Measurements from ENCODE around the gene GRIA1.

Gene GRIA1

DNA sequence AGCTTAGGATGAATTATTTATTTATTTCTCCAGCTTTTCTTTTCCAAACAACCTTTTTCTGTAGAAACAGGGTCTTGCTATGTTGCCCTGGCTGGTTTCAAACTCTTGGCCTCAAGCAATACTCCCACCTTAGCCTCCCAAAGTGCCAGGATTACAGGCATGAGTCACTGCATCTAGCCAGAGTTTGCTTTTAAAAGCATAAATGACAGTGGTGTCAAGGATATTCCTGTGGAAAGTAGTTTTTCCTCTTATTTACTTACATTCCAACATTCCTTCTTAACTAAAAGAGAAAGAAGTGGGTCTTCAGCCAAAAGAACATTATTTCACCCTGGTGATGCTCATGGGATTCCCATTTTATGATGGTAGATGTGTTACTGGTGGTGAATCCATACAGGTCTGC lies 62.4 kb downstream of the GRIA1 start:
- no peak for DNase-seq

DNA sequence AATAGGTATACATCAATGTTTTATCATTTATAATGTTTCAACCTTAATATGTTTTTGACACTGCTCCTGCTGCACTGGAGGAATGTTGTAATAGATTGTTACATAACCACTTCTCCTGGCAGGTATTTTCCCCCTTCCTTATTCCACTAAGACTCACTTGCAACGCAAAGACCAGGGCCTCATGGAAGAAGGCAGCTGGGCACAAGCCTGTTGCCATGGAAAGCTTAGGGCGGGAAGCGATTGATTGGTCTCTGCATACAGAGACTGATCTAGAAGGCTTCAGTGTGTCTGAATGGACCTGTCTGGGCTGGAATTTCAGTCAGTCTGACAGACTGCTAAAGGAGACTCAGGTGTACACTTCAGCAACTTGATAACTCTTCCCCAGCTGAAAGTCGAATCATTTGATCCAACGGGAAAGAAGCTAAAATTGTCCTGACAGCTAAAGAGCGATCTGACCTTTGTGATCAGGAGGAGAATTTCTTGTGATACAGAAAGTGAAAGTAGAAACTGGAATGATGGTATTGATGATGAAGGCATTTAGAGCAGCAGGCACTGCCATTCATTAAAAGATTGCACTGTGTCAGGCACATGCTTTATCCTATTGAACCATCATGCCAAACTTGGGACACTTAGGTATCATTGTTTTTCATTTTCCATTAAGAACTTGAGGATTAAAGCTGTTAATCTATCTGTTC lies 65.1 kb downstream of the GRIA1 start:
- no peak for DNase-seq

DNA sequence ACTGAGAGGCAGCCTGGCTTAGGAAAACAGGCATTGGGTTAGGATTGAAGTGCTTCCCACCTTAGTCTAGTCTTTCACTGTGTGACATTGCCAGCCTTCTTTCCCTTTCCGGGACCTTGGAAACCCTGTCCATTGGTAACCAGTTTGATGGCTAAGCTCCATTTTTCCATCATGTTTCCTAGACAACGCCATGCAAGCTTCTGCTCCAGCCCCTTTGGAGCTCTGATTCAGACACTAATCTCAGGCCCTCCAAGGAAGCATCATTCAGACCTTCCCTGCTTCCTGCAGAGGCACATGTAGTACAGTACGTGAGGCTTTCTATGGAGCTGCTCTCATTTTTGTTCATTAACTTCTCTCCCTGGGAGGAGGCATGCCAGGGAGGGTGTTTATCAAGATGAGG lies 68.5 kb downstream of the GRIA1 start:
- no peak for DNase-seq

- DNase-seq = no peak
Observed at GRCh38 chr5:153559926-153560325, 69.5 kb downstream of the GRIA1 start.

DNA sequence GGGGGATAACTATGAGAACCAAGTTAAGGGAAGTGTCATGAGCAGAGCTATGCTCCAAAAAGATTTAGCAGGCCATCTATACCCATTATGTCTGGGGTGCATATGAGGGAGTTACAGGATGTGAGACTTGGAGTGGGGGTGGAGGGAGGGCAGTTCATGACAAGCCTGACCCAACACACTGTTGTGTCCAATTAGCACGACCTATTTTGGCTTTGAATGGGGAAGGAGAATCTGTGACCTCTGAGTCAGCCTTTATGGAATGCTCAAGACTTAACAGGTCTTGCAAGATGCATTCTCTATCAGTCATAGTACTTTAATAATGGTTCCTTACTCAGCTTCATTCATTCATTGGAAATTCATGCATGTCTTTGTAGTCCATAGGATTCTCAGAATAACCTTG lies 71.7 kb downstream of the GRIA1 start:
- DNase-seq = no peak

DNA sequence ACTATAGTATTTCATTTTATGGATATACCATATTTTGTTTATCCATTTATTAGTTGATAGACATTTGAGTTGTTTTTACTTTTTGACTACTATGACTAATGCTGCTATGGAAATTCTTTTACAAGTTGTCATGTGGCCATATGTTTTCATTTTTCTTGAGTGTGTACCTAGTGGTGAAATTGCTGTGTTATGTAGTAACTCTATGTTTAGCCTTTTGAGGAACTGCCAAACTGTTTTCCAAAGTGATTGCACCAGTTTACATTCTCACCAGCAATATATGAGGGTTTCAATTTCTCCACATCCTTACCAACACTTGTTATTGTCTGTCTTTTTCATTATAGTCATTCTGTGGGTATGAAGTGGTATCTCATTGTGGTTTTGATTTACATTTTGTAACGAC lies 75.4 kb downstream of the GRIA1 start:
- no peak for DNase-seq

DNA sequence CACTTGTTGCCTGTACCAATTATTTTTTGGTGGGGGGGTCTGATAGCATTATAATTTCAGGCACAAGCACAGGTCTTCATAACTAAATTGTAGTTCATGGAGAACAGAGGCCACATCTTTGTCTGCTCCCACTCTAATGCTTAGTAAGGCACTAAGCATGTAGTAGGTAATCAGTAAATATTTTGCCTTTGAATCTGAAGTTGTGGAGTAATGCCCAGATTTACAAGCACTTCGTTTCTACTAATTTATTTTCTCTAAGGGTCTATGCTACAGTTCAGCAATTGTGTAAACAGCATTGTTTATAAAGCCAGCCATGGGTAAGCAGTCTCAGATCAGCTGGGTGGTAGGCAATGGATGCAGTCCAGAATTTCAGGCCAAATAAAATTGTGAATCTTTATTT lies 78.6 kb downstream of the GRIA1 start:
- DNase-seq = no peak

DNA sequence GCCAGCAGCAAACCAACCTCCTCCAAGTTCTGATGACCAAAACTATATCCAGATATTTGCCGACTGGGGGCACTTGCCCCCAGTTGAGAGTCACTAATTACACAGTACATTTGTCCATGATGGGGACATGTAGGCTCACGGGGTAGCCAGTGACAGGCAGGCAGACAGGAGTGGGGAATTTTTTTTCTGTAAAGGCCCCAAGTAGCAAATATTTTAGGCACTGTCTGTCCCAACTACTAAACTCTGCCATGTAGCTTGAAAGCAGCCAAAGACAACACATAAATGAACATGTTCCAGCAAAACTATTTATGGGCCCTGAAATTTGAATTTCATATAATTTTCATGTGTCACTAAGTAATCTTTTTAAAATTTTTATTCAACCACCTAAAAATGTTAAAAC lies 80.7 kb downstream of the GRIA1 start:
- DNase-seq = no peak

- no peak for DNase-seq
Observed at GRCh38 chr5:153572411-153573145, 82.1 kb downstream of the GRIA1 start.

DNA sequence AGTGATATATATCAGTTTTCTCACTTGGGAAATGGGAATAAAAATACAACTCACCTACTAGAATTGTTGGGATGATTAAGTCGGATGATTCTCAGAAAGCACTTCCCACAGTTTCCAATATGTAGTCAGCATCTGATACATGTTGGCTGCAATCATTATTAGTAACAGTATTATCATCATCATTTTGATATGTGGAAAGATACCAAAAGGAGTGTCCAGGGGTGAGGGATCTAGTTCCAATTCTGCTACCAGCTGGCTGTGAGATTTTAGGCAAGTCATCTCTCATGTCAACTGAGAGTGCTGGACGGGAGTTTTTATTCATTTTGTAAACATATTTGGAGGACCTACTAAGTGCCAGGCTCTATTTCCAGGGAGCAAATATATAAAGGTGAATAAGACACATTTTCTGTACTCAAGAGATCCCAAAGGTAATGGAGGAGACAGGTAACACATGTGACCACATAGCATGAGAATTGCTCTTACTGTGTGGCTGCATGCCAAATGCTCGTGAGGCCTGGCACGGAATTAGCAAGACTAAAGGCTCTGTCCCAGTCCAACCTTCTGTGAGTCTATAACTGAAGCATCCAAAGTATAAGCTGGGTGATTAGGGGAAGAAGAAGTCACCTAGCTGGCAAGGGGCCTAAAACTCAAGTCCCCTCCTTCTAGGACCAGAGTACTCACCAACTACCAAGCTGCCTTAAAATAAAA lies 83.0 kb downstream of the GRIA1 start:
- no peak for DNase-seq

- DNase-seq = no peak
Observed at GRCh38 chr5:153584126-153584959, 93.9 kb downstream of the GRIA1 start.

DNA sequence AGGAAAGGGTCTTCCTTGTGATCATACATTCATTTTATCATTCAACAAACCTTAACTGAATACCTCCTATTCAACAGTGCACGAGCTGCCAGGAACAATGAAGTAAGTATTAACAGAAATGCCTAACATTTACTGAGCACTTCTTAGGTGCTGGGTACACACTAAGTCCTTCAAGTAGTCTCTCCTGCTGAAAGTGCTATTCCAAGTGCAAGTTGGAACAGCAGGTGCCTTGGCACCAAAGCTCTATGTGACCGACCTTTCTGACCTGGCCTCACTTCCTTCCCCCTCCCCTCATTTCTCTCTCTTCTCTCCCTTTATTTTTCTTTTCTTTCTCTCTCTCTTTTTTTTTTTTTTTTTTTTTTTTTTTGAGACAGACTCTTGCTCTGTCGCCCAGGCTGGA lies 94.5 kb downstream of the GRIA1 start:
- no peak for DNase-seq

- no peak for DNase-seq
Observed at GRCh38 chr5:153585622-153586277, 95.3 kb downstream of the GRIA1 start.

- DNase-seq = no peak
Observed at GRCh38 chr5:153592081-153592480, 101.6 kb downstream of the GRIA1 start.

GRCh38 chr5:153594785-153595184 lies 104.3 kb downstream of the GRIA1 start:
- DNase-seq = no peak

GRCh38 chr5:153598099-153598498 lies 107.6 kb downstream of the GRIA1 start:
- DNase-seq = no peak

- no peak for DNase-seq
Observed at GRCh38 chr5:153601377-153601776, 110.9 kb downstream of the GRIA1 start.

GRCh38 chr5:153605386-153605785 lies 114.9 kb downstream of the GRIA1 start:
- DNase-seq = no peak

DNA sequence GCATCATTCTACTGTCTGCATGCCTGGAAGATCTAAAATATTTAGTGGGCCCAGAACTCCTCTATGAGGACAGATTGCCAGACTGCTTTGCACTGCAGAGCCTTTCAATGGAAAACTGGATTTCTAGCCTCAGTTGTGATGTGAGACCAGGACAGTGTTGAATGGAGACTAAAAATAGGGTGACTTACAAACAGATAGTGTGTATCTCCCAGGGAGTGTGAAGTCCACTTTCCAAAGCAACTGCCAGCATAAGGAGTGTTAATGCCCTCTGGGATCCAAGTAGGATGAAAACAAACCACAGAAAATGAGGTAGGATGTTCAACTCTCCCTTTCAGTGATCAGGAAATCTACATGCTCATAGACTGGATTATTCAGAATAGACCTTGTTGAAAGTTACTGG lies 119.5 kb downstream of the GRIA1 start:
- no peak for DNase-seq

DNA sequence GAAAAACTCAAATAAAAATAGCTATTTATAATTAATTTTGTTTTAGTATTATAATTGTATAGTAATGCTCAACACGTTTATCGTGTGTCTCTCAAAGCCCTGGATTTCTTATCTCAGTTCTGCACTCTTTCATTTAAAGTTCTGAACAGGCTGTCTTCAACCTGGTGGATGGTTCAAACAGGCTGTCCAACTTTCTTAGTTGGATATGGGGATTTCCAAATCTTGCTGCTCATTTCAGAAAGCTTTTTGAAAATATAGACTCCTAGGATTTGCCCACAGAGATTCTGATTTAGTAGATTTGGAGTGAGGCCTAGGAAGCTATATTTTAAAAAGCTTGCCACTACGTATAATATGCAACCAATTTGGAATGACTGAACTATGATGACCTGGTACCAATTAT lies 120.3 kb downstream of the GRIA1 start:
- DNase-seq = no peak

- no peak for DNase-seq
Observed at GRCh38 chr5:153613144-153613543, 122.7 kb downstream of the GRIA1 start.

- DNase-seq = no peak
Observed at GRCh38 chr5:153613672-153614071, 123.2 kb downstream of the GRIA1 start.

GRCh38 chr5:153617190-153617589 lies 126.7 kb downstream of the GRIA1 start:
- no peak for DNase-seq

Measured in left hindlimb (tissue), 1 donor.